KMS-11 (cell line): ENCODE results near the gene ANKRD29.

Experiments used
- H2AFZ ChIP-seq: fragments of 200-600 bp; sonication (generic); 2 replicates; pipeline ENCODE4 v1.6.1; 2016; ENCODE audit warnings: antibody characterized with exemption, mixed run types, low read depth
- H3K27ac ChIP-seq: fragments of 200-600 bp; sonication (generic); 2 replicates; pipeline ENCODE4 v1.6.1; 2016; ENCODE audit warnings: mild to moderate bottlenecking, mixed run types
- H3K27me3 ChIP-seq: fragments of 200-600 bp; sonication (generic); 2 replicates; pipeline ENCODE4 v1.6.1; 2017; ENCODE audit warnings: mild to moderate bottlenecking, low read depth, mixed run types, moderate library complexity; ENCODE audit not compliant: insufficient read depth
- H3K36me3 ChIP-seq: fragments of 200-600 bp; sonication (generic); 2 replicates; pipeline ENCODE4 v1.6.1; 2017; ENCODE audit warnings: mild to moderate bottlenecking, mixed run types; ENCODE audit not compliant: insufficient read depth
- H3K4me1 ChIP-seq: fragments of 200-600 bp; sonication (generic); 2 replicates; pipeline ENCODE4 v1.6.1; 2016; ENCODE audit warnings: mild to moderate bottlenecking, low read depth, mixed run types; ENCODE audit not compliant: poor library complexity, severe bottlenecking
- H3K4me2 ChIP-seq: fragments of 200-600 bp; sonication (generic); 2 replicates; pipeline ENCODE4 v1.7.0; 2016; ENCODE audit warnings: mild to moderate bottlenecking, mixed run types
- H3K4me3 ChIP-seq: fragments of 200-600 bp; sonication (generic); IDR thresholded peaks from 2 replicates; pipeline ENCODE4 v1.6.1; 2017; ENCODE audit warnings: low read depth, low read length, mixed read lengths; ENCODE audit not compliant: insufficient read depth
- H3K79me2 ChIP-seq: fragments of 200-600 bp; sonication (generic); 2 replicates; pipeline ENCODE4 v1.6.1; 2016; ENCODE audit warnings: low read depth, mixed run types; ENCODE audit not compliant: insufficient read depth
- H3K9ac ChIP-seq: fragments of 200-600 bp; sonication (generic); 2 replicates; pipeline ENCODE4 v1.6.1; 2016; ENCODE audit warnings: mild to moderate bottlenecking, mixed run types
- H4K20me1 ChIP-seq: fragments of 200-600 bp; sonication (generic); 2 replicates; pipeline ENCODE4 v1.6.1; 2016; ENCODE audit warnings: mild to moderate bottlenecking, mixed run types; ENCODE audit not compliant: insufficient read depth
- CTCF ChIP-seq: fragments of 200-600 bp; sonication (generic); conservative IDR thresholded peaks from 2 replicates; pipeline ENCODE4 v1.6.1; 2017; ENCODE audit warnings: low read depth, mild to moderate bottlenecking, antibody characterized with exemption, low read length, moderate library complexity, mixed read lengths

ANKRD29 gene

GRCh38 chr18:23673725-23674124 lies 11.0 kb upstream of the ANKRD29 start:
- H3K4me1 ChIP-seq = no peaks in the 10 kb centered on the region
- no peak for TF ChIP-seq CTCF
- H3K36me3 ChIP-seq = no peaks in the 10 kb centered on the region
- no peak overlapping the region for H3K27ac ChIP-seq
- no peak overlapping the region for H3K4me3 ChIP-seq
- no peak overlapping the region for H3K9ac ChIP-seq
- H3K4me2 ChIP-seq = no peak overlapping the region
- H3K79me2 ChIP-seq = no peaks in the 10 kb centered on the region
- H2AFZ ChIP-seq = no peak overlapping the region
- H3K27me3 ChIP-seq = no peaks in the 10 kb centered on the region
- H4K20me1 ChIP-seq = no peaks in the 10 kb centered on the region

- no peaks in the 10 kb centered on the region for H4K20me1 ChIP-seq
- H2AFZ ChIP-seq = no peak overlapping the region
- no peak overlapping the region for H3K9ac ChIP-seq
- no peaks in the 10 kb centered on the region for H3K27me3 ChIP-seq
- TF ChIP-seq CTCF = no peak
- no peak overlapping the region for H3K4me3 ChIP-seq
- no peaks in the 10 kb centered on the region for H3K79me2 ChIP-seq
- no peaks in the 10 kb centered on the region for H3K36me3 ChIP-seq
- H3K4me2 ChIP-seq = no peak overlapping the region
- no peak overlapping the region for H3K27ac ChIP-seq
- H3K4me1 ChIP-seq = no peaks in the 10 kb centered on the region
These were observed 8.9 kb upstream of the ANKRD29 start for GRCh38 chr18:23671564-23671963.

- Histone ChIP-seq H3K9ac (no peak overlapping the region), H3K79me2 (no peaks in the 10 kb centered on the region), H3K4me2 (no peak overlapping the region), H3K4me3 (no peak overlapping the region), H3K4me1 (no peaks in the 10 kb centered on the region), H3K27ac (no peak overlapping the region), H3K36me3 (no peaks in the 10 kb centered on the region), H4K20me1 (no peaks in the 10 kb centered on the region), H2AFZ (no peak overlapping the region), H3K27me3 (no peaks in the 10 kb centered on the region)
- no peak for TF ChIP-seq CTCF
These were observed 7.2 kb upstream of the ANKRD29 start for GRCh38 chr18:23669804-23670405.

DNA sequence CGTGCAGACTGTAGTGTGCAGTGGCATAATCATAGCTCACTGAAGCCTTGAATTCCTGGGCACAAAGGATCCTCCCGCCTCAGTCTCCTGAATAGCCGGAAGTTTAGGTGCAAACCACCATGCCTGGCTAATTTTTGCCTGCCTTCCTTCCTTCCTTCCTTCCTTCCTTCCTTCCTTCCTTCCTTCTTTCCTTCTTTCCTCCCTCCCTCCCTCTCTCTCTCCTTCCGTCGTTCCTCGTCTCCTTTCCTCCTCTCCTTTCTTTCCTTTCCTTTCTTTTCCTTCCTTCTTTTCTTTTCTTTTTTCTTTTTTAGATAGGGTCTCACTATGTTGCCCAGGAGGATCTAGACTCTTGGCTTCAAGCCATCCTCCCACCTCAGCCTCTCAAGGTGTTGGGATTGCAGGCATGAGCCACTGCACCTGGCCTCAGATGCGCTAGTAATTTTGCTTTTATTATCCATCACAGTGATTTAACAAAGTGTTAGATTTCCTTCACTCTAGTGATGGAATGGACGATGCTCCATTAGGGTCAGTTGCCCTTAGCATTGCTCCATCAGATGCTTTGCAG lies 6.6 kb upstream of the ANKRD29 start:
- no peaks in the 10 kb centered on the region for H4K20me1 ChIP-seq
- no peak overlapping the region for H3K9ac ChIP-seq
- no peaks in the 10 kb centered on the region for H3K27me3 ChIP-seq
- H3K36me3 ChIP-seq = no peaks in the 10 kb centered on the region
- H3K27ac ChIP-seq = no peak overlapping the region
- no peak overlapping the region for H3K4me2 ChIP-seq
- H3K4me1 ChIP-seq = no peaks in the 10 kb centered on the region
- H3K4me3 ChIP-seq = no peak overlapping the region
- H3K79me2 ChIP-seq = no peaks in the 10 kb centered on the region
- H2AFZ ChIP-seq = no peak overlapping the region
- TF ChIP-seq CTCF = no peak
